Stimulated activated CD4-positive, alpha-beta T cell treated with anti-CD3 and anti-CD28 coated beads, Interleukin-12 subunit alpha, Interleukin-12 subunit beta, amount 100 ng/mL, for 48 hours (primary cell): ENCODE data around the gene LAMA3.
A peak's percentile ranks its signal among the peaks of the same experiment; 100 is the strongest.

Experiments
- DNase-seq, 3 donors: peaks; one replicate each; pipeline ENCODE4 v3.0.0-alpha.2; 2020; ENCODE audit warnings: low read depth in 2 of 3, low spot score in 1 of 3

Gene LAMA3, protein sequence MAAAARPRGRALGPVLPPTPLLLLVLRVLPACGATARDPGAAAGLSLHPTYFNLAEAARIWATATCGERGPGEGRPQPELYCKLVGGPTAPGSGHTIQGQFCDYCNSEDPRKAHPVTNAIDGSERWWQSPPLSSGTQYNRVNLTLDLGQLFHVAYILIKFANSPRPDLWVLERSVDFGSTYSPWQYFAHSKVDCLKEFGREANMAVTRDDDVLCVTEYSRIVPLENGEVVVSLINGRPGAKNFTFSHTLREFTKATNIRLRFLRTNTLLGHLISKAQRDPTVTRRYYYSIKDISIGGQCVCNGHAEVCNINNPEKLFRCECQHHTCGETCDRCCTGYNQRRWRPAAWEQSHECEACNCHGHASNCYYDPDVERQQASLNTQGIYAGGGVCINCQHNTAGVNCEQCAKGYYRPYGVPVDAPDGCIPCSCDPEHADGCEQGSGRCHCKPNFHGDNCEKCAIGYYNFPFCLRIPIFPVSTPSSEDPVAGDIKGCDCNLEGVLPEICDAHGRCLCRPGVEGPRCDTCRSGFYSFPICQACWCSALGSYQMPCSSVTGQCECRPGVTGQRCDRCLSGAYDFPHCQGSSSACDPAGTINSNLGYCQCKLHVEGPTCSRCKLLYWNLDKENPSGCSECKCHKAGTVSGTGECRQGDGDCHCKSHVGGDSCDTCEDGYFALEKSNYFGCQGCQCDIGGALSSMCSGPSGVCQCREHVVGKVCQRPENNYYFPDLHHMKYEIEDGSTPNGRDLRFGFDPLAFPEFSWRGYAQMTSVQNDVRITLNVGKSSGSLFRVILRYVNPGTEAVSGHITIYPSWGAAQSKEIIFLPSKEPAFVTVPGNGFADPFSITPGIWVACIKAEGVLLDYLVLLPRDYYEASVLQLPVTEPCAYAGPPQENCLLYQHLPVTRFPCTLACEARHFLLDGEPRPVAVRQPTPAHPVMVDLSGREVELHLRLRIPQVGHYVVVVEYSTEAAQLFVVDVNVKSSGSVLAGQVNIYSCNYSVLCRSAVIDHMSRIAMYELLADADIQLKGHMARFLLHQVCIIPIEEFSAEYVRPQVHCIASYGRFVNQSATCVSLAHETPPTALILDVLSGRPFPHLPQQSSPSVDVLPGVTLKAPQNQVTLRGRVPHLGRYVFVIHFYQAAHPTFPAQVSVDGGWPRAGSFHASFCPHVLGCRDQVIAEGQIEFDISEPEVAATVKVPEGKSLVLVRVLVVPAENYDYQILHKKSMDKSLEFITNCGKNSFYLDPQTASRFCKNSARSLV (N-terminal part only)

DNA sequence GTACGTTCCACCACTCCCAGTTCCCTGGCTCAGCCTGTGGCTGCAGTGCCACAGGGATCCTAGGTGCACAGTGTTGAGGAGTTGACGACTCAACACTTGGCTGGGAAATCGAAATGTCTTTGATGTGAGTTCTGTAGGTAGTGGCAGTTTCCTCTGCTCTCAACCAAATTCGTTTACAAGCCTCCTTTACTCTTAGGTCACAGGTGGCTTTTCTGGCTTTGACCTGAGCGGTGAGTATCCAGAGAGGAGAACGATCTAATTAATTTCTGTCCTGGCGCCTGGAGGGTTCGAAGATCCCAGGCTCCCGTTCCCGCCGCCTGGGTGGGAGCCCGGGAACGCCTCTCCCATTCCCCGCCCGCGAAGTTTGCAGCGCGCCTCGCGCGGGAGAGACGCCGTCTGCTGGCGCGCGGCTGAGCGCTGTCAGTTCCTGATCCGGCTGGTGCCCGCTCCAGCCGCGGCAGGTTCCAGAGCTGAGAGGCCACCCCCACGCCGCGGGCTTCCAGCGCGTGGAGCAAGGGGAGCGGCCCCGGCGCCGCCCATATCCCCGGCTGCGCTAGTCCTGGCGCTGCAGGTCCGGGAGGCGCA, at the start of gene LAMA3:
Gene LAMA3 (plus strand): TSS at position 423 of the 585 bp plus-strand sequence. CDS start 231 bp downstream, outside the sequence.
- DNase-seq: peak in 1 of 3 donors; percentile 23

DNA sequence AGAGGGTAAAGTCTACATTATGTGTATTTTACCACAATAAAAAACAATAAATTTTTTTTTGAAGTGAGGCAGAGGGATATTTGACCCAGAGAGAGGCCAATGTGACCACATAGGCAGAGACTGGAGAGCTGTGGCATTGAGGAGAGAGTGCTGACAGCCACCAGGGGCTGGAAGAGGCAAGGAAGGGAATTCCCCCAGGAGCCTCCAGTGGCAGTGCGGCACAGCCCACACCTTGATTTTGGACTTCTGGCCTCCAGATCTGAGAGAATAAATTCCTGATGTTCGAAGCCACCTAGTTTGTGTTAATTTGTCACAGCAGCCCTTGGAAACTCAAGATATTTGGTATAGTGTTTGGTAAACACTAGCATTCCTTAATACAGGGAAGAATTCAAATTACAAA, 49.2 kb upstream of the LAMA3 start:
- no peak for DNase-seq

DNA sequence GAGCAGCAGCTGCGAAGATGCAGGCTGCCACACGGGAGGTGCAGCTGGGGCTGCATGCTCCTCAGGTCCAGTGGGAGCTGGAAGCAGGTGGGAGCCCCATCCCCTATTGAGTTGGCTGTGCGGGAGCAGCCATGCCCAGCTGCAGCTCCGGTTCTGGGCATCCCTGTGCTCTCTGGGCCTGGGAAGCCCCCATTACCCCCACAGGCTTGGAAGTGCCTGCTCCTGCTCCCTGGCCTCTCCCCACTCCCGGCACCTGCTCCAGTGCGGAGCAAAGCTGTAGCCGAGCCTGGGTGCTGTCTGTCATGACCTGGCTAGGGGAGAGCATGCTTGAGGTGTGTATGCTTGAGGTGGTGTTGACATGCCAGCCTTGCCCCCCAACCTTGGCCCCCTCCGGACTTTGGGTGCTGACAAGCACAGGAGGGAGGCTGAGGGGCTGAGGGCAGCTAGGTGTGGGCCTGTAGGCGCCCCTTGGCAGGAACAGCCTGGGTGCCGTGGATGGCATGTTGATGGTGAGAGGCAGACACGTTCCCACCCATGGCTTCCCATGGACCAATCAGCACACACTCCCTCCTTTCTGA, 48.0 kb upstream of the LAMA3 start:
- DNase-seq: no peak

DNA sequence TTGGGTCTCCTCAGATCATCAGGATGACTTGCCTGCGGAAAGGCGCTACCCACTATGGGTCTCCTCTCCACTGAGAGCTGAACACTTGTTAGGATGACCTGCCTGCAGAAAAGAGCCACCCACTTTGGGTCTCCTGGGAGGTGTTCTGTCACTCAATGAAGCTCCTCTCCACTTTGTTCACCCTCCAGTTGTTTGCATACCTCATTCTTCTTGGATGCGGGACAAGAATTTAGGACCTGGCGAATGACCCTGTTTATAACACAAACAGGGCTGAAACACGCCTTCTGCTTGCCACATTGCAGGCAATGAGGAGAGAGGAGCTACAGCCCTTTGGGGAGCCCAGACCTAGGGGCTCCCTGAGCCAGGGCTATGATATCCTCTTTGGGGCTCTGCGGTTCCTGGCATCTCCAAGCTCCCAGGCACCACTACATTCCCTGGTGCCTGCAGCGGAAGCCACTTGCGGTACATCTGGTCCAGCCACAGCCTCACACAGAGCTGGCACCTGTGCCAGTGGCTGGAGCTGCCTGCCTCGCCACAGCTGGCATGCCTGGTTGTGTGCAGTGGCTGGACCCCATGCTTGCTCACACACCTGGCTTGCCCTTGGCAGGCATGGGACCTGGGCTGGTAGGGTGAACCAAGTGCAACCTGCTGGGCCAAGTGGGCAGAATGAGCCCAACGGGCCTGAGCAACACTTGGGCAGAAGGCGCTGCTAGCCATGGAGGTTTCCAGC, 47.2 kb upstream of the LAMA3 start:
- DNase-seq: no peak

DNA sequence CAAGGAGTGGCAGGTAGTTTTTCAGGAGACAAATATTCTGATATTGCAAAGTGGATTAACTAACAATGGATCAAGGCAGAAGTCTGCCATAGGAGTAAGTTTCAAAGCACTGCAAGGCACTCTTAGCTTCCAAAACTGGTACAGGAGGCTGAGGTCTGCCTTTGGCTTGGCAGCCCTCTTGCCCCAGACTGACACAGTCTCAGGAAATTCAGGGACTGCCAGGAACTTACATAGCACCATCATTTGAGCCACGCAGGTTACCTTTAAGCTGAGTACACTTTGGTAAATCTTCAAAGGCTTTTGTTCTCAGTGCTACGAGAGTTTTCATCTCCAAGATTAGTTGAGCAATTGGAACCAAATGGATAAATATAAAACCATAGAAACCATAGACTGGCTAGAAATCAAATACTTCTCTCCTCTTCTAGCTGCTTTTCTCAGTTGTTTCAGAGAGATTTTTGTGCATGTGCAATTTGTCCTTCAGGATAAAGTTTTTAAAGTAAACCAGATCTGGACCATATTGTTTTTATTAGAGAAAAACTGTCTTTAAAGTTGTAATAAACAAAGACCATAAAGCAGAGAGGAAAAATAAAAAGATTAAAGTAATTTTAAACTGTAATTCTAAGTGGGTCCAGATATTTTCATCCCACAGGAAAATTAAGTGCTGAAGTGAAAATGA, 45.3 kb upstream of the LAMA3 start:
- no peak for DNase-seq

DNA sequence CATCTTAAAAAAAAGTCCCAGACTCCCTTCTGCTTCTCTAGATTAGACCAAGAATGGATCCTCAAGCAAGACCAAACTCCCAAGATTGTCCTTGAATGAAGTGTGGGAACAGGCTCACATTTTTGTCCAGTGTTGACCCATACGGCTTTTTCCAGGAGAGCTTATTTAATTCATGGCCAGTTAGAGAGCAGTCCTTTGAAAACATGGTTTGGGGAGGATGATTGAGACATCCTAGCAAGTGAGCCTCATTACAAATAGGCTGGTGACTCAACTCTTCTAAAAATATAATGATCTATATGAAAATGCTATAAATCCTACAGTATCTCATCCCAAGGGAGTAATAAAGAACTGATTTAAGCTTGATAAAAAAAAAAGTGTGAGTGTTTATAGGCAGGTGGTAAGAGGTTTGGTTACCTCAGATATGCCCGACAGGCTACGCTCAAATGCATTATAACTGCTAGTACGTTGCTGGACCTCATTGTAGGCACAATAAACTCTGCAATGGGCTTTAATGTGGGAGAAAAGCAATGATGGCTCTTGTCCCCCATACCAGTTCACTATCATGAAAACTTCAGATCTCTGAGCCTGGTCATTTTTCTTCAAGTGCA, 43.6 kb upstream of the LAMA3 start:
- DNase-seq: no peak

DNA sequence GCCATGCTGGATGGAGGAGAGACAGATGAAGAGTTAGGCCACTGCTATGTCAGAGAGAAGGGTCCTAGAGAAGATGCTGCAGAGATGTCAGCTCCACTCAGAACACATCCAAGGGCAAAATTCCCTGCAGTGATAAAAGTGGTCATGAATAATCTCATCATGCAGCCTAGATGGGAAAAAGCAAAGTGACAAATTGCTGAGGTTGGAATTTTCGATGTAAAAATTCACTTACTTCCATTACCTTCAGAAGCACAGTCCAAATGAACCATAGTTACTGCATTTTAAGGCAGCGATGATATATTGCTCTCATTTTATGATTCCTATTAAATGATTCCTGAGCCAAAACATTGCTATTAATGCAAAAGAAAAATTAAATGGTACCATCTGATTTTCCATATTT, 43.0 kb upstream of the LAMA3 start:
- DNase-seq: no peak

DNA sequence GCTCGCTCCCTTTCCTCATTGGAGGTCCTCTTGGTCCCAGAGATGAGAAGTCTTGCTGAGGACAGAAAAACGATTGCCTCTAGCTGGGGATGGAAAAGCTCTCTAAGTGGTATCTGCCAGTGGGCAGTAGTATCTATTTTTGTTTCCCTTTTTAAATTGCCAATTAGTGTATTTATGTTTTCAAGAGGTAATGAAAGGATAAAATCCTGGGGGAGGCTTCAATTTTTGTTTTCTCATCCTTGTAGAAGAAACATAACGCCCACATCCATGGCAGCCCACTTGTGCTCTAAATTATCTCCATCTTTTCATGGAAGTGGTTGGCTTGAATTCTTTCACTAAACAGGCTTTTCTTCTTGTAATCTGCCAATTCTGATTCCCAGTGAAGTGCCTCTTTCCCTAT, 40.8 kb upstream of the LAMA3 start:
- no peak for DNase-seq

DNA sequence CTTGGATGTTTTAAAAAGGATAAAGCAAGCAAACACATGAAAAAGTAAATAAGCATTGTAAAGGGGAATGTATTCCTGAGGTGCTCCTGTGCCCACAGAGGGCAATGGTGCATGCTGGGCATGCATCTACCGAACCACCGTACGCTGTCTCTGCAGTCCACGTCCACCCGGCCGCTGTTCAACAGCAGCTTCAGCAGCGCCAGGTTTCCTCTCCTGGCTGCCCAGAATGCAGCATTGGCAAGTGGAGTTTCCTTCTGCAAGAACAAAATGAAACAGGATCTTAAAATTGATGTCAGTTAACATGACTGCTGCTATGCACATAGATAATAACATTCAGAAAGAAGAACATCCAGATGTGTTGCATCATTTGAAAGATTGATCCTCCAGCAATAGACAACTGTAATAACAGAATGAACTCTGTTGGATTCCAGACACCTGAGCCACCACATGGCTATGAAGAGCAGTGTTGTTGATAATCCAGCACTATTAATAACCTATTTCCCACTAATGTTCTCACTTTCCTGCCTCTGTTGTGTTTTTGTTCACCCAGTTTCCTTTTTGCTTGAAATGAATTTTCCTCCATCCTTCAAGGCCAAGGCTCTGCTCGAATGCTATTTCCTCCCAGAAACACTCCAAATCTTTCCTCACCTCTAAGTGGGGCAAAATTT, 40.2 kb upstream of the LAMA3 start:
- DNase-seq: no peak

DNA sequence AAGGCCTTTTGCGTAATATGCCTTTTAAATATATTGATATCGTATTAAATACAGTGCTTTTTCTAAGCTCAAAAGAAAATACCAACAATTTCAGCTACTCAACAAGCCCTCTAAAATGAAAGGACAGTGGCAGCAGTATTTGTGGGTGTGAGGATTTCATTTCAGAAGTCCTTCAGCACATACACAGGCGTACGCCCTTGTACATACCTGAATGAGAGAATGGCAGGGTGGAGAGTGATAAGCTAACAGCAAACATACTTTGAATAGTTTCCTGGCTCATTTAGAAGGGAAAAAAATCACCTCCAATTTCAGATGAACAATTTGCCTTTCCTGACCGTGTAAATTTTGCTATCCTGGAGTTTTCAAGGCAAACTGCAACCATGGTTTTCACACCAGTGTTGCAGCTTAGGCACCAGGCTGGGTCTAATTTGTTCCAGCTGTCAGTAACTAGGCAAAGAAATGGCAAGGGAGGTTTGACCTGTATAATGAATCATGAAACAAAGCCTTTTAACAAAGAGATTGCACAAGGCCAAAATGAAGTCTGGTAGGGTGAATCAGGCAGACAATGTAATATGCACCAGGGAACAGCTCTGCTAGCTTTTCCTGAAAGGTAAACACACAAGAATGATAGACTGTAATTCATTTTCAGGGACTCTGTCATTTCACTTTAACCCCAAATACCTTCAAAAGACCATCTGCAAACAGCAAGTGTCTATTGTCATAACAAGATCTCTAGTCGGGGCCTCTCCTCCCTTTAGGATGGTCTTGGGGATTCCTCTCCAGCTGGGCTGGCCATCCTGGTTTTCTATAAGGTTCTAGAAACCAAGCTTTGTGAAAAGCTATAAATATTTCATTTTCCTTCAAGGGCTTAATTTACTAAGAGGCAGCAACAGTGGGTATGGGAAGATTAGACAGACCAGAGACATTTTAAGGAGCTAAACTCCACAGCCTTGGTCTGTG, 38.0 kb upstream of the LAMA3 start:
- no peak for DNase-seq

DNA sequence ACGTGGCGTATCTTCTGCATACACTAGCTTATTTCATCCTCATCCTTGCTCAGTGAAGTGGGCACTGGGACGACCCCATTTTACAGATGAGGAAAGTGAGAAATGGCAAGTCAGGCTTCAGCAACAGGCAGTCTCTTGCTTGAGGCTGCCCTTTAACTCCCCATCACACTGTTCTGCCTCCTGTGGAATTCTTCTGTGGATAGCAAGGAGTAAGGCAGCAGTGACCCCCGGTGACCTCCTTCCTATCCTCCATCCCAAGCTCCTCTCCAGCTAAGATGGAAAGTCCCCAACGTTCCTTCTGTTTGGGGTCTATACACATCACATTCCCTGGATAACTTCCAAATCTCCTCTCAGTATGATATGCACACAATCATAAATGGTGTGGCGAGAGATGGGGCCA, 37.0 kb upstream of the LAMA3 start:
- no peak for DNase-seq

DNA sequence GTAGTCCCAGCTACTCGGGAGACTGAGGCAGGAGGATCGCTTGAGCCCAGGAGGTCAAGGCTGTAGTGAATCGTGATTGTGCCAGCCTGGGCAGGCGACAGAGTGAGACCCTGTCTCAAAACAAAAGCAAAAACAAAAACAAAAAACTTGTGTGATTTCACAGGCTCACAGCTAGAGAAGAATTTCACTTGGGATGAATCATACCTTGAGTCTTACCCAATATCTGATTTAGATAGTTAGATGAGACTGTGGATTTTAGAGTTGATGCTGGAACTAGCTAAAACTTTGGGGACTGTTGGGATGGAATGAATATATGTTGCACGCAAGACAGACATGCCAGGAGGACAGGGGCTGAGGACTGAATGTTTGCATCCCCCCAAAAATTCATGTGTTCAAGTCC, 31.0 kb upstream of the LAMA3 start:
- no peak for DNase-seq

DNA sequence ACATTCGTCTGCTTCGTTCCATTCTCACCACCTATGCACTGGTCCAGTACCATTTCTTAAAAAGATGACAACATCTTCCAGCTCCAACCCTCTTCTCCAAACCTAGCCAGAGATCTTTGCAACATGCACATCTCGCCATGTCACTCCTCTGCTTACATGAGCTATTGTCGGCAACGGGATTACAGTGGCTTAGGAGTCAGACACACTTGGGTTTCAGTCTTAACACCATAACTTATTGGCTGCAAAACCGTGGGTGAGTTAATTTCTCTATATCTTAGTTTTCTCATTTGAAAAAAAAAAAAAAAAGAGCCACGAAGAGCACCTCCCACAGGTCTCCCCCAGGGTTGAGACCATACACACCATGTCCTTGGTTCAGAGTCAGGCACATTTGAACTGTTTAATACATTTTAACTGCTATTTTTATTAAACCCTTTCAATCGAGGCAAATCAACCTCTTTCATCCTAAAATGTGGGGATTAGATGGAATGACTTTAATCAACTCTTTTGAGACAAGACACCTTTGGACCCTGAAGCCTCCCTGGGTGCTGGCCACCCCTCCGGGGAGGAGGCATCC, 27.4 kb upstream of the LAMA3 start:
- DNase-seq: no peak

DNA sequence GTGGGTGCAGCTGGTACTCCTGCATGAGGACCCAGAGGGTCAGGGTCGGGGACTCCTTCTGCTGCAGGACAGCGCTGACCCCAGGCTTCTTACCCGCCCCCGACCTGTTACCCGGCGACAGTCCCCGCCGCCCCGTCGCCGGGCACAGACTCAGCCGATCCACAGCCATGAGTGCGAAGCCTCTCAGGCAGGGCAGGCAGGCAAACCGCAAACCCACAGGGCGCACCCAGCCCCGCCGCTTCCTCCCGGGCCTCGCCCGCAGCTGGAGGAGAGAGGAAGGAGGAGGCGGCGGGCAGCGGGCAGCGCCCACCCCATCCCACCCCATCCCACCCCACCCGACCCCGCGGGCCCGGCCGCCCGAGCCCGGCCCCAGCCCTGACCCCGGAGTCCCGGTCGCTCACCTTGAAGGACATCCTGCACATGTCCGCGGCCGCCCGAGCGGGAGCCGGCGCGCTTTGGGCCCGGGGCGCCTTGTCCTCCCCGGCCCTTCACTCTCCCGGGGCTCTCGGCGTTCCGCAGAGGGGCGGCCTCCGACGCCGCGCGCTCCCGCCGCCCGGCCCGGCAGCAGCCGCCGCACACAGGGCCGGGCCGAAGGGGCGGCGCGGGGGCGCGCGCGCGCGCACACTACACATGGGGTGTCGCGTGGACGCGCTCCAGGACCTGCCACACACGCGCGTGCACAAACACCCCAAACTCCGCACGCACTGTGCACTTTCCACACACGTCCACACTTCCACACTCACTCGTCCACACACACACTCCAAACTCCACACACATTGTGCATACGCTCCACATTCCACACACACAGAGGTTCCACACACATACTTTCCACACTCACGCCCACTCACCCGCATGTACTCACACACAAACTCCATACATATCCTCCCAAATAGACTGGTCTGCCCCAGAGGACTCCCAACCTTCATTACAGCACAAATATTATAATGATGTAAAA, 26.7 kb upstream of the LAMA3 start, which contains the start of gene ANKRD29:
Gene ANKRD29 (minus strand): TSS at position 603 of the 955 bp plus-strand sequence. CDS start 181 bp downstream, at position 422.
- DNase-seq: peak in 2 of 3 donors; percentile 14 to 32

DNA sequence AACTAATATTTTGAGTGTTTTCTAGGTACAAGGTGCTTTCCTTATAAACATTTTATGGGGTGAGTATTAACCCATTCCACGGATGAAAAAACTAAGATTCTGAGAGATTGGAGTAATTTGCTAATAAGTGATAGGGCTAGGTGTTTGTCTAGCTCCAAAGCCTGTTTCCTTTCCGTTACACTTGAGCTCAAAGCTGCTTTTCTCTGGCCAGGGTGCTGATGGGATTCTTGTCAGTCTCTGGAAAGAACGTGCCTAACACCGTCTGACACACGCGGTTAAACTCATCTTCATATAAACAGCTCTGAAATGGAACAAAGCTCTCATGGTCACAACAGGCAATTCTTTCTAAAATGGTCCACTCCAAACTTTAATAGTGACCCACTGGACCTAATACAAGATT, 24.6 kb upstream of the LAMA3 start:
- no peak for DNase-seq

DNA sequence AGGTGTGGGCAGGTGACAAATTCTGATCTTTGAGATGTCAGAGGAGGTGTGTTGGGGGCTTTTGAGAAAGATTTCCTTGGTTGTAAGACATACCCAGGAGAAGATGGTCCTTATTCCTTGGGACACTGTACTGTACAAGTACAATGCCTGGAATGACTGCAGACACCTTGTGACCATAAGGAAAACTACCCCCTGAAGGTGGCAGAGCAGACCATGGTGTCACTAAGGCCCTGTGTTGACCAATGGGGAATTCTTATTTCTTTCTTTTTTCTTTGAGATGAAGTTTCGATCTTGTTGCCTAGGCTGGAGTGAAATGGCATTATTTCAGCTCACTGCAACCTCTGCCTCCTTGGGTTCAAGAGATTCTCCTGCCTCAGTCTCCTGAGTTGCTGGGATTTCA, 22.1 kb upstream of the LAMA3 start:
- DNase-seq: no peak
